ENCODE data around the gene ZNRF3. TPM values are rescaled to one million over a fixed set of nuclear protein-coding genes. Genes with fewer than 3 reads are reported as not detected.

Gene ZNRF3
- total and polyA plus RNA-seq, 2 donors (not counting 1 experiment from before 2014, with no cell fraction given), result 0.21 to 0.71 TPM

GRCh38 chr22:28923826-28924732 is 40.7 kb downstream of the ZNRF3 start:
- H4K20me1 ChIP-seq (ENCODE audit: control insufficient read depth, insufficient read depth, low read length, poor library complexity, severe bottlenecking), result no peaks in the 10 kb centered on the region
- no peak overlapping the region for H3K4me2 ChIP-seq (replicated peaks; ENCODE audit: low read depth, low read length, poor library complexity, severe bottlenecking)
- no peak overlapping the region for H3K27ac ChIP-seq (ENCODE audit: low read length in 2 of 2)
- POLR2A ChIA-PET, result no interaction called here
- intact Hi-C loops (cut with micrococcal nuclease), result no loop called here
- H3K4me3 Mint-ChIP-seq, result no peak overlapping the region
- no peak overlapping the region for H3K9ac ChIP-seq (ENCODE audit: low read length)
- H3K36me3 ChIP-seq (replicated peaks in 1 of 2; ENCODE audit: control extremely low read depth in 1 of 2, control insufficient read depth in 1 of 2, extremely low read depth in 1 of 2, insufficient read depth in 2 of 2, low read length in 1 of 2), result no peaks in the 10 kb centered on the region
- no peaks in the 10 kb centered on the region for H3K9me3 ChIP-seq (ENCODE audit: control extremely low read depth in 1 of 3, control insufficient read depth in 2 of 3, insufficient read depth in 1 of 3, low read length in 2 of 3)
- TF ChIP-seq, protein P1, sequence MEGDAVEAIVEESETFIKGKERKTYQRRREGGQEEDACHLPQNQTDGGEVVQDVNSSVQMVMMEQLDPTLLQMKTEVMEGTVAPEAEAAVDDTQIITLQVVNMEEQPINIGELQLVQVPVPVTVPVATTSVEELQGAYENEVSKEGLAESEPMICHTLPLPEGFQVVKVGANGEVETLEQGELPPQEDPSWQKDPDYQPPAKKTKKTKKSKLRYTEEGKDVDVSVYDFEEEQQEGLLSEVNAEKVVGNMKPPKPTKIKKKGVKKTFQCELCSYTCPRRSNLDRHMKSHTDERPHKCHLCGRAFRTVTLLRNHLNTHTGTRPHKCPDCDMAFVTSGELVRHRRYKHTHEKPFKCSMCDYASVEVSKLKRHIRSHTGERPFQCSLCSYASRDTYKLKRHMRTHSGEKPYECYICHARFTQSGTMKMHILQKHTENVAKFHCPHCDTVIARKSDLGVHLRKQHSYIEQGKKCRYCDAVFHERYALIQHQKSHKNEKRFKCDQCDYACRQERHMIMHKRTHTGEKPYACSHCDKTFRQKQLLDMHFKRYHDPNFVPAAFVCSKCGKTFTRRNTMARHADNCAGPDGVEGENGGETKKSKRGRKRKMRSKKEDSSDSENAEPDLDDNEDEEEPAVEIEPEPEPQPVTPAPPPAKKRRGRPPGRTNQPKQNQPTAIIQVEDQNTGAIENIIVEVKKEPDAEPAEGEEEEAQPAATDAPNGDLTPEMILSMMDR (IDR thresholded peaks at IDR 0.05), result no peak
- TF ChIP-seq EZH2 (IDR thresholded peaks at IDR 0.05; ENCODE audit: borderline replicate concordance, insufficient read depth, low read depth, low read length, poor library complexity, severe bottlenecking), result no peak
- no peak overlapping the region for H2AFZ ChIP-seq (ENCODE audit: insufficient read depth, low read depth, low read length, poor library complexity, severe bottlenecking)
- CTCF ChIA-PET, result no interaction called here
- H3K27me3 Mint-ChIP-seq, result peaks cover 37% of the 10 kb centered on the region
- peaks cover 0 to 4% (median 1%) of the 10 kb centered on the region in 4 experiments for H3K27me3 ChIP-seq (replicated peaks in 1 of 4; ENCODE audit: control extremely low read depth in 1 of 4, control insufficient read depth in 3 of 4, insufficient read depth in 4 of 4, low read length in 3 of 4)
- no peak overlapping the region for H3K4me3 ChIP-seq (ENCODE audit: control extremely low read depth in 1 of 5, extremely low read depth in 1 of 5, insufficient read depth in 1 of 5, low read depth in 2 of 5, low read length in 4 of 5)
- H3K9me3 Mint-ChIP-seq (ENCODE audit: insufficient read depth), result no peaks in the 10 kb centered on the region
- H3K4me1 Mint-ChIP-seq, result no peaks in the 10 kb centered on the region
- H3K27ac Mint-ChIP-seq, result no peak overlapping the region
- DNase-seq (no peak), ATAC-seq (ENCODE audit: low read depth) (no peak)
- H3K79me2 ChIP-seq (ENCODE audit: control insufficient read depth, insufficient read depth, low read length), result no peaks in the 10 kb centered on the region
- 95% methylated on average over 14 of the region's 24 CpGs for WGBS (ENCODE audit: insufficient coverage)
- no peaks in the 10 kb centered on the region for H3K4me1 ChIP-seq (ENCODE audit: control insufficient read depth in 2 of 2, insufficient read depth in 2 of 2, low read length in 2 of 2)

- H3K79me2 ChIP-seq (ENCODE audit: control insufficient read depth, insufficient read depth, low read length), result no peaks in the 10 kb centered on the region
- ChIA-PET POLR2A (no interaction called here), CTCF (no interaction called here)
- no peak for ATAC-seq (ENCODE audit: low read depth)
- H3K9ac ChIP-seq (ENCODE audit: low read length), result no peak overlapping the region
- no peak overlapping the region for H3K4me2 ChIP-seq (replicated peaks; ENCODE audit: low read depth, low read length, poor library complexity, severe bottlenecking)
- intact Hi-C loops (cut with micrococcal nuclease), result no loop called here
- H3K36me3 ChIP-seq (replicated peaks in 1 of 2; ENCODE audit: control extremely low read depth in 1 of 2, control insufficient read depth in 1 of 2, extremely low read depth in 1 of 2, insufficient read depth in 2 of 2, low read length in 1 of 2), result no peaks in the 10 kb centered on the region
- no peak for TF ChIP-seq EZH2 (IDR thresholded peaks at IDR 0.05; ENCODE audit: borderline replicate concordance, insufficient read depth, low read depth, low read length, poor library complexity, severe bottlenecking)
- TF ChIP-seq, protein P1 (IDR thresholded peaks at IDR 0.05), result no peak
- no peak overlapping the region for H3K27ac Mint-ChIP-seq
- H3K27me3 ChIP-seq (replicated peaks in 1 of 4; ENCODE audit: control extremely low read depth in 1 of 4, control insufficient read depth in 3 of 4, insufficient read depth in 4 of 4, low read length in 3 of 4), result peaks cover 0 to 4% (median 1%) of the 10 kb centered on the region in 4 experiments
- H3K4me3 Mint-ChIP-seq, result no peak overlapping the region
- no peaks in the 10 kb centered on the region for H4K20me1 ChIP-seq (ENCODE audit: control insufficient read depth, insufficient read depth, low read length, poor library complexity, severe bottlenecking)
- H3K27ac ChIP-seq (ENCODE audit: low read length in 2 of 2), result no peak overlapping the region
- DNase-seq, result no peak
- no peaks in the 10 kb centered on the region for H3K4me1 ChIP-seq (ENCODE audit: control insufficient read depth in 2 of 2, insufficient read depth in 2 of 2, low read length in 2 of 2)
- H2AFZ ChIP-seq (ENCODE audit: insufficient read depth, low read depth, low read length, poor library complexity, severe bottlenecking), result no peak overlapping the region
- H3K9me3 ChIP-seq (ENCODE audit: control extremely low read depth in 1 of 3, control insufficient read depth in 2 of 3, insufficient read depth in 1 of 3, low read length in 2 of 3), result no peaks in the 10 kb centered on the region
- H3K4me3 ChIP-seq (ENCODE audit: control extremely low read depth in 1 of 5, extremely low read depth in 1 of 5, insufficient read depth in 1 of 5, low read depth in 2 of 5, low read length in 4 of 5), result no peak overlapping the region
- H3K9me3 Mint-ChIP-seq (ENCODE audit: insufficient read depth), result no peaks in the 10 kb centered on the region
- peaks cover 40% of the 10 kb centered on the region for H3K27me3 Mint-ChIP-seq
- peaks cover 4% of the 10 kb centered on the region for H3K4me1 Mint-ChIP-seq
- WGBS (ENCODE audit: insufficient coverage), result no CpG with 5 or more reads among the region's 2 CpGs
Measured at GRCh38 chr22:28925916-28926315, 42.5 kb downstream of the ZNRF3 start.
